Activated naive CD4-positive, alpha-beta T cell treated with Interleukin-2 at 50 U/mL for 16 hours (primary cell): ENCODE measurements around the gene MRPS34.
A peak's percentile ranks its signal among the peaks of the same experiment; 100 is the strongest.

Experiments used
- DNase-seq: peaks from one replicate; pipeline ENCODE4 v3.0.0-alpha.2; 2020

MRPS34 gene

GRCh38 chr16:1780677-1781072 is 7.7 kb upstream of the MRPS34 start:
- no peak for DNase-seq

GRCh38 chr16:1779741-1780676 is 7.1 kb upstream of the MRPS34 start:
- no peak for DNase-seq

DNA sequence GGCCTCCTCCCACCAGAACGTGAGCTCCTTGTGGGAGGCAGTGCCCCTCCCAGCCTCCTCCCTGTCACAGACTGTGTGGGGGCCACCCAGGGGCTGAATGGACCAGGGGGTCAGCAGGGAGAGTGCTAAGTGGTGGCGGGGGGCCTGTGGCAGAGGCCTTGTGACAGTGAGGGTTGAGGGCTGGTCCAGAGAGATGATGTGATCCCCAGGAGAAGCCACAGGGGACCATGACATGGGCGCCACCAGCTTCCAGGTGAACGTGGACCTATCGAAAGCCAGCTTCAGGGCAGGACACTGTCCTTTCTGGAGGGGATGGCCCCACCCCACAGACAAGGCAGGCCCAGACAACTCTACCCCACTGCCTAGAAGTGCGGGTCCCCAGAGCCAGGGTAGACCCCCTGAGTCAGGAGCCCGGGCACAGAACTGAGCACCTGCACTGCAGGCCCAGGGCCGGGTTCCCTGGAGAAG is 6.3 kb upstream of the MRPS34 start:
- DNase-seq = no peak

- DNase-seq = no peak
Observed at GRCh38 chr16:1778200-1779179, 5.6 kb upstream of the MRPS34 start.

DNA sequence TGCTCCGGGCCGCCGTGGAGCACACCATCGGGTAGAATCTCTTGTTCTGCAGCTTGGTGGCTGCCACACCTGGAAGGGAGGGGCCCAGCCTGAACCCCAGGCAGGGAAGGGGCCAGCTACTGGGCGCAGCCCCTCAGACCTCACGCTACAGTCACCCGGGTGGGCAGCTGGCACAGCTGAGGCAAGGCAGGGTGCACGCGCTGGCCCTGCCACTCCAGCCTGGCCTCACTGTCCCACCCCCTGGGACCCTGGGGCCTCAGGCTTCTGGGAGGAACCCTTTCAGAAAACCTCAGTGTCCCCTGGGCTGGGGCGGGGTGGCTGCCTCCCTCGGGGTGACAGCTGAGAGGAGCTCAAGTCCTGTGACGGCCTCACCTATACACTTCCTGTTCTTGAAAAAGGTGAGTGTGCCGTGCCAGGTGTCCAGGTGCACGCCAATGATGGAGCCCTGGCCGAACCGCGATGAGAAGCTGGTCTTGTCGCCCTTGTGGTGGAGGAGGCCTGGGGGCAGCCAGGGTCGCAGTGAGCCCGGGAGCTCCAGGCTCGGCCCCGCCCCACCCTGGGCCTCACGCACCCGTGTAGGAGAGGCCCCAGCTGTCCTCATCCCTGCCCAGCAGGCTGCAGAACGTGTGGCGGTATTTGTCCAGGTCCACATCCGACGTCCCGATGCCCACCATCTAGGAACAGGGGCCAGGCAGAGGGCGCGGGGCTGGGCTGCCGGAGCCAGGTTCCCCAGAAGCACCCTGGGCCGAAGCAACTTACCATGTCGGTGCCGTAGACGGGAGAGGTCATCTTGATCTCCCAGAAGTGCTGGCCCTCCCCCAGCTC is 4.7 kb upstream of the MRPS34 start:
- no peak for DNase-seq

GRCh38 chr16:1776991-1777374 is 4.0 kb upstream of the MRPS34 start:
- no peak for DNase-seq

GRCh38 chr16:1776672-1776955 is 3.7 kb upstream of the MRPS34 start:
- no peak for DNase-seq

- no peak for DNase-seq
Observed at GRCh38 chr16:1775846-1776671, 3.1 kb upstream of the MRPS34 start.

- no peak for DNase-seq
Observed at GRCh38 chr16:1775006-1775845, 2.3 kb upstream of the MRPS34 start.

DNA sequence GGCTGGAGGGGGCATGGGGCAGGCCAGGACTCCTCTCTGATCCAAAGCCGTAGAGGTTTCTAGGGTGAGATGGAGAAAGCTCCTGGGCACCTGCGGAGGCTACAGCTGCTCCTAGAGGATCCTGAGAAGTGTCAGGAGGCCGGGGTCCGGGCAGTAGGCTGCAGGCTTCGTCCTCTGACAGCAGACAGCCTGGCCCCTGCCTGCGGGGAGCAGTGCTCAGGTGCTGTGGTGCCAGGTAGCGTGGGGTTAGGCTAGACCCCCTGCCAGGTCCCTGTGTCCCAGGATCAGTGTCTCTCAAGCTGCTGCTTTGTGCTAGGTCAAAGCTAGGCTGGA is 1.5 kb upstream of the MRPS34 start:
- DNase-seq = no peak

DNA sequence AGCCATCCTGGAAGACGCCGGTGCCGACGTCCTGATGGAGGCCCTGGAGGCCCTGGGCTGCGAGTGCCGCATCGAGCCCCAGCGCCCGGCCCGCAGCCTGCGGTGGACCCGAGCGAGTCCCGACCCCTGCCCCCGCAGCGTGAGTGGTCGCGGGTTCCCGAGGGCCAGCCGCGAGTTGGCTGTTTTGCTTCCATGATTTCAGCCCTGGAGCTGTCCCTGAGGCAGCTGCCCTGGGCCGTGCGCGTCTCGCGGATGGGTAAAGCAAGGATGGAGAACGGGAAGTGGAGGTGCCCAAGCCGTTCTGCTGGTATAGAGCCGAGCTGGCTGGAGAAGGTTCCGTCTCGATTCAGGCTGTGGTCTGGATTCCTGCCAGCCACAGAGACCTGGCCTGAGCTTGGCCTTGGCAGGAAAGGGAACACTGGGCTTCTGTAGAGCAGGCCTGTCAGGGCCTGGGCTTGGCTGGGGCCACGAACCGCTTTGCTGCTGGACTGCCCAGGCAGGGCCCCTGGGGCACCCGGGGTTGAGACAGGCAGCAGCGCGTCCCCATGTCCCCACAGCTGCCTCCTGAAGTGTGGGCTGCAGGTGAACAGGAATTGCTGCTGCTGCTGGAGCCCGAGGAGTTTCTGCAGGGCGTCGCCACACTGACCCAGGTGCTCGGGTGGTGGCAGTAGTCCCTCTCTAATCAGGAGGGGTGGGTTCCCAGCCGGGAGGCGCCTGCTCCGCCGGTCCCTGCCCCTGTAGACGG is 941 bp upstream of the MRPS34 start:
- peak; percentile 19 for DNase-seq

GRCh38 chr16:1772362-1772907 is 499 bp downstream of the MRPS34 start, which contains the start of gene EME2:
Gene EME2 (plus strand): TSS chr16:1772810. CDS start chr16:1773228, 418 bp downstream.
- peak; percentile 63 for DNase-seq

DNA sequence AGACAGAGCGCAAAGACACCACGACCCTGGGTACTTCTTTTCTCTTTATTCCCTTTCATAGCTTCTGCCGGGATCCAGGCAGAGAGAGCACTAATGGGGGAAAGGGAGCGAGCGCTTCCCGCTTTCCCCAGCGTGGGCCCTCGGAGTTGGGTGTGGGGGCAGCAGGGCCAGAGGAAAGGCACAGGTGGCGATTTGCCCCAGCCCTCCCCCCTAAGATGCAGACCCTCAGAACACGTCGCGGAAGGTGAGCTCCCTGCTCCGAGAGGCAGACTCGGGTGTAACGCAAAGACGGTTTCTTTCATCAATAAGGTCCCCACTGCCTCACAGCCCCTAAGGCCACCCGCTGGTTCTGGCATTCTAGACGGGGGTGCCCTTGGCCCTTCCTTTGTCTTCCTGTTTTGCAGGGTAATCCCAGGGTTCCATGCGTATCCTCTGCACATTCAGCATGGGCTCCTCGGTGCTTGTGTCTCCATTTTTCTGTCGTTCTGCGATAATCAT is 1.0 kb downstream of the MRPS34 start:
- no peak for DNase-seq

DNA sequence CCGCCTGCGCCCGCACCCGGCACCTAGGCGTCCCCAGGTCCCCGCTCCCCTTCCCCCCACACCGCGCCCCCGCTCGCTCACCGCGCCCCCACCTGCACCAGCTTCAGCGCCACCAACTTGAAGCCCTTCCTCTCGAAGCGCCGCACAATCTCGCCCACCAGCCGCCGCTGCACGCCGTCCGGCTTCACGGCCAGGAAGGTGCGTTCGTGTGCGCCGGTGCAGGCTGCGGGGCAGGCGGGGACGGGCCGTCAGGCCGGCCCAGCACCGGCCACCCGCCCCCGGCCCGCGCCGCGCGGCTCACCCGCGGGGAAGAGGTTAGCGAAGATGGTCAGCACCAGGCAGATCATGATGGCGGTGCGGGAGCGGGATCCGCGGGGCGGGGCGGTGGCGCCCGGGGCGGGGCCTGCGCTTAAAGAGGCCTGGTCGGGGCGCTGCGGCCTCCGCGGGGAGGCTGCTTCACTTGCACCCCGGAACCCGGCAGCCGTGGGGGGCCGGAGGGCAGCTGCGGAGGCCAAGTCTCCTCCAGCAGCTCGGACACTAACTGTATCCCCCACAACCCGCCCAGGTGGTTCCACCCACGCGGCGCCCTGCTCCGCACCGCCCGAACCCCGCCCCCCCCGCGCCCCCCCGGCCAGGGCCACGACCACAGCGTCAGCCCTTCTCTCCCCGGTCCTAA is 1.6 kb downstream of the MRPS34 start, which contains the start of gene NME3:
Gene NME3 (minus strand): TSS at position 356 of the 676 bp plus-strand sequence. CDS start 9 bp downstream, at position 347.
- peak; percentile 84 for DNase-seq

- DNase-seq = peak; percentile 63
Observed at GRCh38 chr16:1770328-1771187, 2.4 kb downstream of the MRPS34 start.

DNA sequence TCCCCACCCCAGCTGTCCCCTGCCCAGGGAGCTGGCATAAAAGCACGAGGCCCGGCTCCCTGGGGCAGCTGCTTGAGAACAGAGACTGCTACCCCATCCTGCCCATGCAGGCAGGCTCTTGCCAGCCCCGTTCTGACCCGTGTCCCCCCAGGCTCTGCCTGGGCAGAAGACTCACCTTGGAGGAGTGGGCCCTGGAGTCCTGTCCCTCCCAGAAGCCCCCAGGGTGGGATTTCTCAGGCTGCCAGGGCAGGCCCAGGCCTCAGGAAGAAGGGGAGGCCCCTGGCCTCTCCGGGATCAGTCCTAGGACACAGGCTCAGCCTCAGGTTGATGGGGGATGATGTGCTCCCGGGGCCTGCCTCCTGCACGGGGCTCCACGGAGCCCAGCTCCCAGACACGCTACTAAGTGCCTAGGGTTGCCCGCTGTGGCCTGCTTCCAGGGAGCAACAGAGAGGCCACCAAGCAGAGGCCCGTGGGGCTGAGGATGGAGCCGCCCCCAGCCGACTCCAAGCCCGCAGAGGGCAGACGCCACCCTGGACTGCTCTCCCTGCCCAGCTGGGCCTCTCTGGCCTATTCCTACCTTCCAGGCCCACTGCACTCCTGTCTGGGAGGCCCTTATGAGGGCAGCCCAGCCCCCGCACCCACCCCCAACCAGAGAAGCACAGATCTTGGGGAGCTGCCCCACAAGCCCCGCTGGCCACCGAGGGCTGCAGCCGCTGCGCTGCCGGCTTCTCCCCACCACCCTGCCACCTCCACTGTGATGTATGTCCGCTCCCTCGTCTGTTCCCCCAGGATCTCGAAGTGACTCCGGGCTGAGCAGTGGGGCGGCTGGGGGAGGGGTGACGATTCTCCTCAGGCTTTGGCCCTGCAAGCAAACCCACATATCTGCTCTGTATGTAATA is 3.3 kb downstream of the MRPS34 start:
- DNase-seq = no peak
